Camera-type eye (tissue), 1 donor: ENCODE measurements around the gene NPEPL1. TPM values are rescaled to one million over a fixed set of nuclear protein-coding genes. Genes with fewer than 3 reads are reported as not detected.

Experiments
- total RNA-seq: library from RNA; depleted of rRNA; stranded (reverse); fragments of >200 nt; gene quantifications from one replicate; pipeline ENCODE4 v1.2.3, GENCODE V29; 2014

NPEPL1 gene, protein sequence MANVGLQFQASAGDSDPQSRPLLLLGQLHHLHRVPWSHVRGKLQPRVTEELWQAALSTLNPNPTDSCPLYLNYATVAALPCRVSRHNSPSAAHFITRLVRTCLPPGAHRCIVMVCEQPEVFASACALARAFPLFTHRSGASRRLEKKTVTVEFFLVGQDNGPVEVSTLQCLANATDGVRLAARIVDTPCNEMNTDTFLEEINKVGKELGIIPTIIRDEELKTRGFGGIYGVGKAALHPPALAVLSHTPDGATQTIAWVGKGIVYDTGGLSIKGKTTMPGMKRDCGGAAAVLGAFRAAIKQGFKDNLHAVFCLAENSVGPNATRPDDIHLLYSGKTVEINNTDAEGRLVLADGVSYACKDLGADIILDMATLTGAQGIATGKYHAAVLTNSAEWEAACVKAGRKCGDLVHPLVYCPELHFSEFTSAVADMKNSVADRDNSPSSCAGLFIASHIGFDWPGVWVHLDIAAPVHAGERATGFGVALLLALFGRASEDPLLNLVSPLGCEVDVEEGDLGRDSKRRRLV
- 36.2 TPM for total RNA-seq

DNA sequence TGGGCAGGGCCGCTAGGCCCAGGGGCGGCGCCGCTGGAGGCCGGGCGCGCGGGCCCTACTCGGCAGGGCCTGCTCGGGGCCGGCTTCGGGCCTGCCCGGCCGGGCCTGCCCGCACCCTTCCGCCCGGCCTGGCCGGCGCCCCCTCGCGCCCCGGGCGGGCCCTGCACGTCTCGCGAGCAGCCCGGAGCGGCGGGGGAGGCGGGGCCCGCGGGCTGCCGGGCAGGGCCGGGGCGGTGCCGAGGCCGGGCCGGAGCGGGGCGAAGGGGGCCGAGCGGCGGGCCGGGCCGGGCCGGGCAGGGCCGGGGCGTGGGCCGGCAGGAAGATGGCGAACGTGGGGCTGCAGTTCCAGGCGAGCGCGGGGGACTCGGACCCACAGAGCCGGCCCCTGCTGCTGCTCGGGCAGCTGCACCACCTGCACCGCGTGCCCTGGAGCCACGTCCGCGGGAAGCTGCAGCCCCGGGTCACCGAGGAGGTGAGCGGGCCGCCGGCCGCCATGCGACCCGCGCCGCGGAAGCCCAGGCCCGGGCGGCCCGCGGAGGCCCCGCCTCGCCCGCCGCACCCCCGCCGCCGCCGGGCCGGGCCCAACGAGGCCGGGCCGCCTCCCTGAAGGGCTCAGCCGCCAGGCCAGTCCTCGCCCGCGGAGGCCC lies at the start of gene NPEPL1:
Gene NPEPL1 (plus strand): TSS at position 222 of the 647 bp plus-strand sequence. CDS start 101 bp downstream, at position 323.

DNA sequence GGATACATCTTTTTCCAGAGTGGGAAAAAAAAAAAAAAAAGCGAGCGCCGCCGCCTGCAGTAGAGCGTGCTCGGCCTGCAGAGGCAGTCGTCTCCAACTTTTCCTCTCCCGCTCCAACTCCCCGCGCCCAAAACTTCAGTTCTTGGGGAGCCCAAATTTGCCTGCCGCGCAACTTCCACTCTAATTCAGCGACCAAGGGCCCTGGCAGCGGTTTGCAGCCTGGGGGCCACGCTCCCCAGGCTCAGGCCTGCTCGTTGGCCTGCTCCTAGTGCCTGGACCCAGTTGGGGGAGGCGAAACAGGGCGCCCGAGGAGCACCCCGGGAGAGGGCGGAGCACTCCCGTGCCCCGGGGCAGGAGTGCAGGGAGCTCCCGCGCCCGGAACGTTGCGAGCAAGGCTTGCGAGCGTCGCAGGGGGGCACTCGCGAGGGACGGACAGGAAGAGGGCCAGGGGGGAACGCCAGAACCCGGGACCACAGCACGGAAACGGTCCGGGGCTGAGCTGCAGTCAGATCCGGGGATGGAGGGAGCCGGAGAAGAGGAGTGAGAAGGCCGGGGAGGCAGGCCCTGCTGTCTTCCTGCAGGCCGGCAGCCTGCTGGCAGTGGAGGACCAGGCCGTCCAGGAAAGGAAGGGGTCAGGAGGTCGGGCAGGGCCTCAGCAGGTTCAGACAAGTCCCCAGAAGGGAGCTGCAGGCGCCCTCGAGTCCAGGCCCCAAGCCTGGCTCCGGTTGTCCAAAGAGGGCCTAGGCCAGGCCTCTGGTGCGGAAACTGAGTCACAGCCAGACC lies 41.6 kb upstream of the NPEPL1 start, which contains the start of gene STX16:
Gene STX16 (plus strand): TSS at position 508 of the 783 bp plus-strand sequence. CDS start 724 bp downstream, outside the sequence.

Other genes starting within 250 kb of the NPEPL1 start
- gene APCDD1L, start 177.4 kb upstream of the NPEPL1 start, total RNA-seq: 5.1 TPM
- 98.0 TPM for gene STX16, start 41.5 kb upstream of the NPEPL1 start, total RNA-seq
- gene GNAS-AS1, start 158.1 kb downstream of the NPEPL1 start, total RNA-seq: 1.8 TPM
- gene GNAS, start 159.9 kb downstream of the NPEPL1 start, total RNA-seq: 781 TPM